22Rv1 (cell line): Measurements from ENCODE around the gene TOP1.

Experiments used
- ZFX ChIP-seq: fragments of 450-650 bp; IDR thresholded peaks from 2 replicates; pipeline ENCODE4 v1.6.1; 2017; ENCODE audit warnings: antibody characterized with exemption, borderline replicate concordance
- TF ChIP-seq, protein P1 (sequence below): fragments of 450-650 bp; IDR thresholded peaks from 2 replicates; pipeline ENCODE4 v1.5.1; 2017; ENCODE audit warnings: mild to moderate bottlenecking

DNA sequence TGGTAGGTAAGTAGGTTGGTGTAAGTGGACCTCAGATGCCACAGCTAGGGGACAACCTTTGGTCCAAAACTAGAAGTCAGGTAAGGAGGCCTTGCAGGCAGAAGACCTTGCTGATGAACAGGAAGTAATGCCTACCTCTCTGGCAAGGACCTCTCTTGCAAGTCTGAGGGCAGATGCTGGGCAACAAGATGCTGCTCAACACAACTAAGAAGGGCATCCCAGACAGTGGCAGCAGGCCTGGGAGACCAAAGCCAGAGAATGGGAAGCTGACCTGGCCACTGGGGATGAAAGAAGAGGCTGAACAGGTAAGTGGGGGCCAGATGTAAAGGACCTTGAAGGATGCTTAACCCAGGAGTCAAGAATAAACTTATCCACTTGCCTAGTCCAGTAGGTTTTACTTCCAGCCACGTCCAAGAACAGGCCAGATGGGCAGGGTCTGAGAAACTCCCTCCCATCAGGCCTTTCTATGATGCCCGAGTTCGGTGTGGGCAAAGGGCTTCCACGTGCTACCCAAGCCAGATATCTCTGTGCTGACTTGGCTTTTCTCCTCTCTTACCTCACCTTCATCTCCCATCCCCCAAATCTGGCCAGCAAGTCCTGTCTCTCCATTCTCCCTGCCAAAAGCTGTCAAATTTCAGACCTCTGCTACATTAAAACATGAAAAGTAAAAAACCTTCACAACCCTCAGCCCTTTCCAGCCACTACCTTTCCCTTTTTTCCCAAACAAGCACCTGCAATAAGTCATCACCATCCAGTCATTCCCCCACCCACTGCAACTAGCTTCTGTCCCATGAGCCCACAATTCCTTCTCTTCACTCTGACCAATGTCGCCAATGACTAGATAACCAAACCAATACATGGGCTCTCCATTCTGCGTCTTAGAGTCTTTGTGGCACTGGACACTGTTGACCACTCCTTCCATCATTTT lies 97.2 kb downstream of the TOP1 start:
- no peak for TF ChIP-seq ZFX
- TF ChIP-seq, protein P1, sequence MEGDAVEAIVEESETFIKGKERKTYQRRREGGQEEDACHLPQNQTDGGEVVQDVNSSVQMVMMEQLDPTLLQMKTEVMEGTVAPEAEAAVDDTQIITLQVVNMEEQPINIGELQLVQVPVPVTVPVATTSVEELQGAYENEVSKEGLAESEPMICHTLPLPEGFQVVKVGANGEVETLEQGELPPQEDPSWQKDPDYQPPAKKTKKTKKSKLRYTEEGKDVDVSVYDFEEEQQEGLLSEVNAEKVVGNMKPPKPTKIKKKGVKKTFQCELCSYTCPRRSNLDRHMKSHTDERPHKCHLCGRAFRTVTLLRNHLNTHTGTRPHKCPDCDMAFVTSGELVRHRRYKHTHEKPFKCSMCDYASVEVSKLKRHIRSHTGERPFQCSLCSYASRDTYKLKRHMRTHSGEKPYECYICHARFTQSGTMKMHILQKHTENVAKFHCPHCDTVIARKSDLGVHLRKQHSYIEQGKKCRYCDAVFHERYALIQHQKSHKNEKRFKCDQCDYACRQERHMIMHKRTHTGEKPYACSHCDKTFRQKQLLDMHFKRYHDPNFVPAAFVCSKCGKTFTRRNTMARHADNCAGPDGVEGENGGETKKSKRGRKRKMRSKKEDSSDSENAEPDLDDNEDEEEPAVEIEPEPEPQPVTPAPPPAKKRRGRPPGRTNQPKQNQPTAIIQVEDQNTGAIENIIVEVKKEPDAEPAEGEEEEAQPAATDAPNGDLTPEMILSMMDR = no peak
